ENCODE measurements around the gene TAS2R7.
"Not testable (repeated sequence)": the region's sequence is repeated elsewhere in the genome, so short reads cannot be mapped to it uniquely, and the experiment has no call there.

GRCh38 chr12:10791769-10792168 lies 10.7 kb downstream of the TAS2R7 start:
- TF ChIP-seq CTCF, POLR2A, EP300, POLR2AphosphoS5 (IDR thresholded peaks at IDR 0.05): not testable (repeated sequence)
